Mesendoderm (in vitro differentiated cells): ENCODE measurements around the gene SPRR2G. TPM values are rescaled to one million over a fixed set of nuclear protein-coding genes. Genes with fewer than 3 reads are reported as not detected.
"Not testable (repeated sequence)": the region's sequence is repeated elsewhere in the genome, so short reads cannot be mapped to it uniquely, and the experiment has no call there.

Experiments
- DNase-seq: peaks from one replicate; pipeline ENCODE4 v3.0.0; 2013
- H2AK5ac ChIP-seq: 2 replicates; pipeline ENCODE4 v1.6.1; 2013; ENCODE audit warnings: low read length, inconsistent platforms
- H2BK120ac ChIP-seq: 2 replicates; pipeline ENCODE4 v1.6.1; 2013; ENCODE audit warnings: low read depth, mild to moderate bottlenecking, low read length, moderate library complexity, mixed read lengths
- H2BK15ac ChIP-seq: replicated peaks from 2 replicates; pipeline ENCODE4 v1.6.1; 2013; ENCODE audit warnings: low read depth, mild to moderate bottlenecking, moderate library complexity
- H2BK5ac ChIP-seq: 2 replicates; pipeline ENCODE4 v1.6.1; 2013; ENCODE audit warnings: low read length, inconsistent platforms
- H3K18ac ChIP-seq: 2 replicates; pipeline ENCODE4 v1.6.1; 2013; ENCODE audit warnings: mild to moderate bottlenecking, low read length, mixed read lengths
- H3K23ac ChIP-seq: one replicate; pipeline ENCODE4 v1.6.1; 2013; ENCODE audit warnings: low read length
- H3K27ac ChIP-seq: 2 replicates; pipeline ENCODE4 v1.5.1; 2013; ENCODE audit warnings: low read depth, mild to moderate bottlenecking, inconsistent platforms, low read length, moderate library complexity
- H3K27me3 ChIP-seq: 2 replicates; pipeline ENCODE4 v1.6.1; 2013; ENCODE audit warnings: low read length, control low read depth, mild to moderate bottlenecking, inconsistent platforms; ENCODE audit not compliant: insufficient read depth, poor library complexity
- H3K36me3 ChIP-seq: 2 replicates; pipeline ENCODE4 v1.6.1; 2013; ENCODE audit warnings: low read length, inconsistent platforms; ENCODE audit not compliant: control insufficient read depth, insufficient read depth
- H3K4ac ChIP-seq: one replicate; pipeline ENCODE4 v1.6.1; 2013; ENCODE audit warnings: low read depth, mild to moderate bottlenecking, low read length, moderate library complexity
- H3K4me1 ChIP-seq: 2 replicates; pipeline ENCODE4 v1.6.1; 2013; ENCODE audit warnings: low read depth, low read length, inconsistent platforms; ENCODE audit not compliant: control insufficient read depth
- H3K4me2 ChIP-seq: 2 replicates; pipeline ENCODE4 v1.6.1; 2013; ENCODE audit warnings: low read length
- H3K4me3 ChIP-seq: 2 replicates; pipeline ENCODE4 v1.5.1; 2013; ENCODE audit warnings: mild to moderate bottlenecking, low read length
- H3K56ac ChIP-seq: one replicate; pipeline ENCODE4 v1.6.1; 2013; ENCODE audit warnings: low read length
- H3K79me1 ChIP-seq: 2 replicates; pipeline ENCODE4 v1.6.1; 2013; ENCODE audit warnings: low read length, inconsistent platforms
- H3K79me2 ChIP-seq: 2 replicates; pipeline ENCODE4 v1.6.1; 2013; ENCODE audit warnings: mild to moderate bottlenecking, low read length; ENCODE audit not compliant: control insufficient read depth, insufficient read depth
- H3K9ac ChIP-seq: 2 replicates; pipeline ENCODE4 v1.6.1; 2013; ENCODE audit warnings: low read length, inconsistent platforms
- H4K5ac ChIP-seq: one replicate; pipeline ENCODE4 v1.6.1; 2013; ENCODE audit warnings: low read length
- H4K8ac ChIP-seq: one replicate; pipeline ENCODE4 v1.6.1; 2013; ENCODE audit warnings: low read depth, mild to moderate bottlenecking, control low read depth, low read length, moderate library complexity
- WGBS: extraction: QIAGEN DNeasy Blood & Tissue Kit; methylation state at CpG from one replicate; pipeline ENCODE4 v1.1.7; 2013; ENCODE audit warnings: low lambda C conversion rate, missing lambda C conversion rate; ENCODE audit not compliant: insufficient coverage; ENCODE audit errors: extremely low coverage; 5-methylcytosine and 5-hydroxymethylcytosine counted together
- polyA plus RNA-seq, 2 experiments: library from polyadenylated mRNA; stranded (reverse); fragments of 200-250 nt; gene quantifications; one replicate each; pipeline ENCODE4 v1.2.3, GENCODE V29; 2013

SPRR2G gene
- polyA plus RNA-seq (2013, experiment 1 of 2) = not detected
- not detected for polyA plus RNA-seq (2013, experiment 2 of 2)

- H3K4me2 ChIP-seq = no peak within 1 kb of the TSS
- no peak within 1 kb of the TSS for H3K18ac ChIP-seq
- H3K4me1 ChIP-seq = no peaks in the 10 kb centered on the region
- no peak for DNase-seq
- no peak within 1 kb of the TSS for H3K9ac ChIP-seq
- no peaks in the 10 kb centered on the region for H3K79me2 ChIP-seq
- no peak within 1 kb of the TSS for H3K23ac ChIP-seq
- no peak within 1 kb of the TSS for H4K5ac ChIP-seq
- WGBS = no CpG with 5 or more reads among the region's 1 CpG
- no peak within 1 kb of the TSS for H2BK15ac ChIP-seq
- H3K27ac ChIP-seq = no peak within 1 kb of the TSS
- no peak within 1 kb of the TSS for H4K8ac ChIP-seq
- H3K36me3 ChIP-seq = no peaks in the 10 kb centered on the region
- H3K4ac ChIP-seq = no peak within 1 kb of the TSS
- no peak within 1 kb of the TSS for H2BK5ac ChIP-seq
- no peak within 1 kb of the TSS for H3K4me3 ChIP-seq
- H3K27me3 ChIP-seq = no peaks in the 10 kb centered on the region
- no peak within 1 kb of the TSS for H2AK5ac ChIP-seq
- no peak within 1 kb of the TSS for H2BK120ac ChIP-seq
- H3K79me1 ChIP-seq = no peaks in the 10 kb centered on the region
- H3K56ac ChIP-seq = no peak within 1 kb of the TSS
Observed at GRCh38 chr1:153150846-153151245, at the start of gene SPRR2G. Gene SPRR2G (minus strand): TSS chr1:153150890. CDS start chr1:153150110, 780 bp downstream.

DNA sequence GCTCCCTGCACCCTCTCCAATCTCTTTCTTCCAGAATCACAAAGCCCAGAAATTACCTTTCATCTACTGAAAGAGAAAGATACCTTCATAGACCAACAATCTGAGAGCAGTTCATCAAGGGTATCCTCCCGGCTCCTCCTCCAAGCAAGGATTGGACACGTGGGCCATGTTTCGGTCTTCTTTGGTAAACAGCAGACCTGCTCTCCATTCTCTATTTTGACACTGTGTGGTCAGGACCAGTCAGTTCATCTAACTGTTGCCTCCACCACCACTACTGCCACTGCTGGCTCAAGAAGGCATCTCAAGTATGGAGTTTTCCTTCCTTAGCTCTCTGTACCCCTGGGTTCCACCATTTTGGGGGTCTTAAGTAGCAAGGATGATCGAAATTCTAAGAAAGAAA, 44.5 kb upstream of the SPRR2G start:
- Histone ChIP-seq H3K27me3 (no peaks in the 10 kb centered on the region), H3K79me2 (no peaks in the 10 kb centered on the region), H3K23ac (no peak overlapping the region), H2AK5ac (no peak overlapping the region), H3K4me1 (no peaks in the 10 kb centered on the region), H2BK5ac (no peak overlapping the region), H3K27ac (no peak overlapping the region), H3K4me2 (no peak overlapping the region), H3K36me3 (no peaks in the 10 kb centered on the region), H3K56ac (no peak overlapping the region), H2BK120ac (no peak overlapping the region), H4K8ac (no peak overlapping the region), H3K18ac (no peak overlapping the region), H3K4me3 (no peak overlapping the region), H3K79me1 (no peaks in the 10 kb centered on the region), H2BK15ac (no peak overlapping the region), H4K5ac (no peak overlapping the region), H3K9ac (no peak overlapping the region), H3K4ac (no peak overlapping the region)
- DNase-seq = no peak
- no CpG with 5 or more reads among the region's 4 CpGs for WGBS

- H3K4ac ChIP-seq = no peak overlapping the region
- no peak overlapping the region for H3K9ac ChIP-seq
- H3K23ac ChIP-seq = no peak overlapping the region
- H4K5ac ChIP-seq = no peak overlapping the region
- H3K56ac ChIP-seq = no peak overlapping the region
- no peak overlapping the region for H3K27ac ChIP-seq
- WGBS = no CpG with 5 or more reads among the region's 3 CpGs
- no peaks in the 10 kb centered on the region for H3K79me1 ChIP-seq
- H3K79me2 ChIP-seq = no peaks in the 10 kb centered on the region
- no peaks in the 10 kb centered on the region for H3K27me3 ChIP-seq
- H3K4me3 ChIP-seq = no peak overlapping the region
- no peak for DNase-seq
- no peak overlapping the region for H2BK5ac ChIP-seq
- H3K4me1 ChIP-seq = no peaks in the 10 kb centered on the region
- no peak overlapping the region for H2BK120ac ChIP-seq
- H3K4me2 ChIP-seq = no peak overlapping the region
- H3K18ac ChIP-seq = no peak overlapping the region
- H2AK5ac ChIP-seq = no peak overlapping the region
- no peaks in the 10 kb centered on the region for H3K36me3 ChIP-seq
- H2BK15ac ChIP-seq = no peak overlapping the region
- no peak overlapping the region for H4K8ac ChIP-seq
Observed at GRCh38 chr1:153194331-153195050, 43.8 kb upstream of the SPRR2G start.

DNA sequence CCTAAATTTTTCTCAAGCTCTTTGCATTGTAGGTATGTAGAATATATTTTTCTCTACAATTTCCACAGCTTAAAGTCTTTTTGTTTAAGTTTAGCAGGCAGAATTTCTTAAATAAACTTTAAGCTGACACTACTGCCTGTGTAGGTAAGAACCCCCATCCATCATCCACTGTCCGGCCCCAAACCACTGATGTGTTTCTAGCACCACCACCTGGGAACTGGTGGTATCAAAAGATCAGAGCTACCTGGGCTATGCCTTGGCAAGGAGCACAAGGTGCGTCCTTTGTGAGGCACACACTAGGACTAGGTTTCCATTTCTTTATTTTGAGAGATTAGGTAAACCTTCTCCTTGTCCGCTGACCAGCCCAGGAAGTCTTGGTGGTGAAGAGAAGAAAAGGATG, 42.0 kb upstream of the SPRR2G start:
- no peaks in the 10 kb centered on the region for H3K79me2 ChIP-seq
- H2BK15ac ChIP-seq = no peak overlapping the region
- DNase-seq = peak; percentile 73
- no peak overlapping the region for H3K9ac ChIP-seq
- H4K5ac ChIP-seq = no peak overlapping the region
- H2AK5ac ChIP-seq = no peak overlapping the region
- no peak overlapping the region for H2BK5ac ChIP-seq
- H4K8ac ChIP-seq = no peak overlapping the region
- H3K79me1 ChIP-seq = no peaks in the 10 kb centered on the region
- H2BK120ac ChIP-seq = no peak overlapping the region
- no peaks in the 10 kb centered on the region for H3K27me3 ChIP-seq
- no peaks in the 10 kb centered on the region for H3K4me1 ChIP-seq
- WGBS = no CpG with 5 or more reads among the region's 3 CpGs
- no peak overlapping the region for H3K4me2 ChIP-seq
- H3K4me3 ChIP-seq = no peak overlapping the region
- H3K18ac ChIP-seq = no peak overlapping the region
- H3K4ac ChIP-seq = no peak overlapping the region
- H3K27ac ChIP-seq = no peak overlapping the region
- H3K56ac ChIP-seq = no peak overlapping the region
- H3K23ac ChIP-seq = no peak overlapping the region
- H3K36me3 ChIP-seq = no peaks in the 10 kb centered on the region

- peak; percentile 39 for DNase-seq
- no CpG with 5 or more reads among the region's 3 CpGs for WGBS
- no peak overlapping the region for H3K4ac ChIP-seq
Observed at GRCh38 chr1:153190373-153190772, 39.7 kb upstream of the SPRR2G start.

DNA sequence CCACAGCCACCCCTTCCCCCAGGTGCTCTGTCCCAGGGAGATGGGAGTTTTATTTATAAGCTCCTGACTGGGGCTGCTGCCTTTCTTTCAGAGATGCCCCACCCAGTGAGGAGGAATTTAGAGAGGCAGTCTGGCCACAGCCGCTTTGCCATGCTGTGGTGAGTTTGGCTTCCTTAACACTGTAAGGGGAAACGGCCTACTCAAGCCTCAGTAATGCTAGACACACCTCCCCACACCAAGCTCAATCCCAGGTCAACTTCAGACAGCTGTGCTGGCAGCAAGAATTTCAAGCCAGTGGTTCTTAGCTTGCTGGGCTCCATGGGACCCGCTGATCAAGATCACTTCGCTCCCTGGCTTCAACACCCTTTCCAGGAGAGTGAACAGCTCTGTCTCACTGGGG, 37.6 kb upstream of the SPRR2G start:
- WGBS = no CpG with 5 or more reads among the region's 4 CpGs
- not testable (repeated sequence) for H3K9ac ChIP-seq, H3K79me2 ChIP-seq, H2AK5ac ChIP-seq, H3K27me3 ChIP-seq, H3K4me1 ChIP-seq, H3K4ac ChIP-seq, H3K23ac ChIP-seq, DNase-seq, H3K36me3 ChIP-seq, H3K27ac ChIP-seq, H3K4me3 ChIP-seq, H3K4me2 ChIP-seq, H2BK15ac ChIP-seq, H3K18ac ChIP-seq, H3K79me1 ChIP-seq, H2BK5ac ChIP-seq, H3K56ac ChIP-seq, H4K8ac ChIP-seq, H2BK120ac ChIP-seq, H4K5ac ChIP-seq

More at GRCh38 chr1:153190373-153190772, 39.7 kb upstream of the SPRR2G start:
- H2AK5ac ChIP-seq = no peak overlapping the region
- H3K4me1 ChIP-seq = no peaks in the 10 kb centered on the region
- H3K4me3 ChIP-seq = no peak overlapping the region
- H4K8ac ChIP-seq = no peak overlapping the region
- no peak overlapping the region for H2BK120ac ChIP-seq
- H3K79me1 ChIP-seq = no peaks in the 10 kb centered on the region
- H3K23ac ChIP-seq = no peak overlapping the region
- no peaks in the 10 kb centered on the region for H3K79me2 ChIP-seq
- H3K18ac ChIP-seq = no peak overlapping the region
- H3K56ac ChIP-seq = no peak overlapping the region
- H2BK5ac ChIP-seq = no peak overlapping the region
- H3K4me2 ChIP-seq = no peak overlapping the region
- H3K27ac ChIP-seq = no peak overlapping the region
- H4K5ac ChIP-seq = no peak overlapping the region
- no peaks in the 10 kb centered on the region for H3K27me3 ChIP-seq
- no peak overlapping the region for H2BK15ac ChIP-seq
- H3K36me3 ChIP-seq = no peaks in the 10 kb centered on the region
- no peak overlapping the region for H3K9ac ChIP-seq
